Diencephalon (tissue), 1 donor: ENCODE measurements around the gene CELSR3. TPM values are rescaled to one million over a fixed set of nuclear protein-coding genes. Genes with fewer than 3 reads are reported as not detected.

Experiments used
- small RNA-seq: library from RNA; depleted of rRNA; stranded (forward); fragments of <200 nt; gene quantifications from one replicate; pipeline ENCODE3, GENCODE V24; 2014
- total RNA-seq: library from RNA; depleted of rRNA; stranded (reverse); fragments of >200 nt; gene quantifications from one replicate; pipeline ENCODE4 v1.2.3, GENCODE V29; 2014

CELSR3 gene, protein sequence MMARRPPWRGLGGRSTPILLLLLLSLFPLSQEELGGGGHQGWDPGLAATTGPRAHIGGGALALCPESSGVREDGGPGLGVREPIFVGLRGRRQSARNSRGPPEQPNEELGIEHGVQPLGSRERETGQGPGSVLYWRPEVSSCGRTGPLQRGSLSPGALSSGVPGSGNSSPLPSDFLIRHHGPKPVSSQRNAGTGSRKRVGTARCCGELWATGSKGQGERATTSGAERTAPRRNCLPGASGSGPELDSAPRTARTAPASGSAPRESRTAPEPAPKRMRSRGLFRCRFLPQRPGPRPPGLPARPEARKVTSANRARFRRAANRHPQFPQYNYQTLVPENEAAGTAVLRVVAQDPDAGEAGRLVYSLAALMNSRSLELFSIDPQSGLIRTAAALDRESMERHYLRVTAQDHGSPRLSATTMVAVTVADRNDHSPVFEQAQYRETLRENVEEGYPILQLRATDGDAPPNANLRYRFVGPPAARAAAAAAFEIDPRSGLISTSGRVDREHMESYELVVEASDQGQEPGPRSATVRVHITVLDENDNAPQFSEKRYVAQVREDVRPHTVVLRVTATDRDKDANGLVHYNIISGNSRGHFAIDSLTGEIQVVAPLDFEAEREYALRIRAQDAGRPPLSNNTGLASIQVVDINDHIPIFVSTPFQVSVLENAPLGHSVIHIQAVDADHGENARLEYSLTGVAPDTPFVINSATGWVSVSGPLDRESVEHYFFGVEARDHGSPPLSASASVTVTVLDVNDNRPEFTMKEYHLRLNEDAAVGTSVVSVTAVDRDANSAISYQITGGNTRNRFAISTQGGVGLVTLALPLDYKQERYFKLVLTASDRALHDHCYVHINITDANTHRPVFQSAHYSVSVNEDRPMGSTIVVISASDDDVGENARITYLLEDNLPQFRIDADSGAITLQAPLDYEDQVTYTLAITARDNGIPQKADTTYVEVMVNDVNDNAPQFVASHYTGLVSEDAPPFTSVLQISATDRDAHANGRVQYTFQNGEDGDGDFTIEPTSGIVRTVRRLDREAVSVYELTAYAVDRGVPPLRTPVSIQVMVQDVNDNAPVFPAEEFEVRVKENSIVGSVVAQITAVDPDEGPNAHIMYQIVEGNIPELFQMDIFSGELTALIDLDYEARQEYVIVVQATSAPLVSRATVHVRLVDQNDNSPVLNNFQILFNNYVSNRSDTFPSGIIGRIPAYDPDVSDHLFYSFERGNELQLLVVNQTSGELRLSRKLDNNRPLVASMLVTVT (N-terminal part only)
- total RNA-seq, result 30.4 TPM

DNA sequence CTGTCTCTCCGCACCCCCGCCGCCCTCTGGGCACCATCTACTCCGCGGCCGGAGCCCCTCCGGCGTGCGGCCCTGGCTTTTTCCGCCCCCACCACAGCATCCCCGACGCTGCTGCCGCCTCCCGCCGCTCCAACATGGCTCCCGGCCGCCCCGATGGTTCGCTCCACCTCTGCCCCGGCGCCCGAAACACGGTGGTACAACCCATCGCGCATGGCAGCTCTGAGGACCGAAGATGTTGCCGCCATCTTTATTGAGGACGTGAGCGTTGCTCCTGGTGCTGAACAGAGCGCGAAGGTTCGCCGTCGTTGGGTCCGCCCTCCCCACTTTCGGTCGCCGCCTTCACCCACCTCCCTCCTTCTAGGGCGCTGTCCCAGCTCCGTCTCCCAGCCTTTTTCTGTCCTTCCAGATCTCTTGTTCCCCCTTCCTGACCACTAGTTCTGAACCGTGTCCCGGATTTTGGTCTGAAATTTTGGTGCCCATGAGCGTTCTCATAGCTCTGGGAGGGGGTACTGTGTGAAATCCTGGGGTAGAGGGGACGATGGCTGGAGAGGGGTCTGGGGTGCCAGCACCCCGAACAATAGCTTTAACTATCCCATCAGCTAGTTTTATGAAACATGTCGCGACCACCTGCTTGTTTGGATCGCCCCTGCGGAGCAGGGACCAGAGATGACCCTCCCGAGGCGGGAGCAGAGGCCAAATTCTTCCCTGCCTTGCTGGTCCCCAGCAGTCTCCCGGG, at the start of gene CELSR3:
TSS of gene CELSR3 (minus strand) at position 134 of the 736 bp plus-strand sequence. CDS start 252 bp downstream, outside the sequence.

DNA sequence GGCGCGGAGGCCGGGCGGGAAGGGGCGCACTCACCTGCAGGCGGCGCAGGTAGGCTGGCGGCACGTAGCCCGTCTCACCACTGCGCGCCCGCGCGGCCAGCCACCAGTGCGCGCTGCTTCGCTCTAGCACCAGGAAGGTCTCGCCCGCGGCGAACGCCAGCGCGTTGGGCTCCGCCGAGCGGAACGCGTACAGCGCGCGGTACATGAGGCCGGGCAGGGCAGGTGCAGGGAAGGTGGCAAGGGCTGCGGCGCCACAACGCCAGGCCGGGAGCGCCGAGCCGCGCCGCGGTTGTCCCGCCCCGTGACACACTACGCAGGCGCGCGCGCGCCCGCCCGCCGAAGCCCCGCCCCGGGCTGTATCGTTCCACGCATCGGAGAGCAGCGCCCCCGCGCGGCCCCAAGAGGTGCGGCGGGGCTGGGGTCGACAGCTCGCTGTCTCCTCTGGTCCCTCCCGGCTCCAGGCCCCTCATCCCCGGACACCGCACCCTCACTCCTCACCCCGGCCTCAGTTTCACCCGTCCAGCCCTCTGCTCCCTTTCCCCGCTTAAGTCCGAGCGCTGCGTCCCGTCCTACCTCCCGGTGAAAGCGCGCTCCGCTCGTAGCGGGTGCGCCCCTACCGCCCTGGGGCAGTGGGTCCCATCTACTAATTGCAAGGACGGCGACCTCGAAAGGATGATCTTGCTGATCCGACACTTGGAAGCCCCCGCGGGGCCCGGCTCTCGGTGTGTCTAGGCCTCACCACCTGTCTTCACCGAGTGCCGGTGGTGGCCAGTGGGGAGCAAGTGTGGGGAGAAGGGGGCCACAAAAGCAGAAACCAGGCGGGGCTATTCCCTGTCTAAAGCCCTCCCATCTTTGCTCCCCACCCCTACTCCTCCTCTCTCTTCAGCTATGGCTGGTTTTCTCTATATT, 23.2 kb upstream of the CELSR3 start, which contains the start of gene NCKIPSD:
TSS of gene NCKIPSD (minus strand) at position 313 of the 909 bp plus-strand sequence. CDS start at position 205, 108 bp downstream.

DNA sequence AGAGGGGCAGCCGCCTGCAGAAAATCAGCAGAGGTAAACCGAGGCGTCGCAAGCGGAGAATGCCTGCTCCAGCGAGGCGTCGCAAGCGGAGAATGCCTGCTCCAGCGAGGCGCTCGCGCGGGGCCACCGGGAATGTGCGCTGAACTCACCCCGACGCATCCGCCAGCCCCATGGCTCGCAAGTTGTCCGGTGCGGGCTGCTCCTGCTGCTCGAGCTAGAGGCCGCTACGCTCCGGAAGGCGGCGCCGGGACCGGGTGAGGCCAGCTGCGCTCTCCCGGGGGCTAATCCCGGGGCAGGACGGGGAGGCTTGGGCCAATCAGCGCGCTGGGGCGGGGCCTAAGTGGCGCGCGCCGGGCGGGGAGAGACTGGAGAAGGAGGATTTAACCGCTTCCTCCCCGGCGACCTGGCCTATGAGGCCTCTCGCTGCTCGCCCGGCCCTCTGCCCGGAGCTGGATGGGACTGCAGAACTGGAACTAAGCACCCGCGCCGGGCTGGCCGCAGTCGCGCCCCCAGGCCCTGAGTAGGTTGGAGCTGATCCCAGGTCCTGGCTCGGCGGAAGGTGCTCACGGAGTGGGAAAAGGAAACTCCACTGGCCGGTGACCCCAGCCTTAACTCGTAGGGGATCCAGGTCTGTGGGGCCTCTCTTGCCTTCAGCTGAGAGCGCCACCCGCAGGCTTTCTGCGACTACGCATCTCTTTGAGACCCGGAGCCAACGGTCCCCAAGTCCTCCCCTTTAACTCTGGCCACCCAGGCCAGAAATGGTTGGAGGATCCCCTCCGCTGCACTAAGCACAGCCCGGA, 27.3 kb downstream of the CELSR3 start, which contains the start of gene SLC26A6:
TSS of gene SLC26A6 (minus strand) at position 240 of the 800 bp plus-strand sequence. CDS start at position 172, 68 bp downstream.

DNA sequence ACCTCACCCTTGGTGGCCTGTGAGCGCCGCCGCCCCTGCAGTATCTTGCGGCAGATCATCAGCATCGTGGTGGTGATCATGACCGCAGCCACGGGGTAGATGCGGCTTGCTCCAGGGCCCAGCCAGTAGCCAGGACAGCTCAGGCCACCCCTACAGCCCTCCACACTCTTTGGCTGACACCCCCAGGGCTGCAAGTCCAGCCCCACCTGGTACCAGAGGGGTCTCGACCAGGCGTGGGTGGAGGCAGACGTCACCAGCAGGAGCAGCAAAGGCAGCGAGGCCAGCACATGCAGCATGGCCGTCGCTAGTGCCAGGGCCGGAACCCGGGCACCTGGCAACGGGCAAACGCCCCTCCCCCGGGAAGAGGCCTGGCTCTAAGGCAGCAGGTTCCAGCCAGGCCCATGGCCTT, 41.2 kb downstream of the CELSR3 start, which contains the start of gene TMEM89:
TSS of gene TMEM89 (minus strand) at position 309 of the 409 bp plus-strand sequence. CDS start at position 296, 13 bp downstream.

DNA sequence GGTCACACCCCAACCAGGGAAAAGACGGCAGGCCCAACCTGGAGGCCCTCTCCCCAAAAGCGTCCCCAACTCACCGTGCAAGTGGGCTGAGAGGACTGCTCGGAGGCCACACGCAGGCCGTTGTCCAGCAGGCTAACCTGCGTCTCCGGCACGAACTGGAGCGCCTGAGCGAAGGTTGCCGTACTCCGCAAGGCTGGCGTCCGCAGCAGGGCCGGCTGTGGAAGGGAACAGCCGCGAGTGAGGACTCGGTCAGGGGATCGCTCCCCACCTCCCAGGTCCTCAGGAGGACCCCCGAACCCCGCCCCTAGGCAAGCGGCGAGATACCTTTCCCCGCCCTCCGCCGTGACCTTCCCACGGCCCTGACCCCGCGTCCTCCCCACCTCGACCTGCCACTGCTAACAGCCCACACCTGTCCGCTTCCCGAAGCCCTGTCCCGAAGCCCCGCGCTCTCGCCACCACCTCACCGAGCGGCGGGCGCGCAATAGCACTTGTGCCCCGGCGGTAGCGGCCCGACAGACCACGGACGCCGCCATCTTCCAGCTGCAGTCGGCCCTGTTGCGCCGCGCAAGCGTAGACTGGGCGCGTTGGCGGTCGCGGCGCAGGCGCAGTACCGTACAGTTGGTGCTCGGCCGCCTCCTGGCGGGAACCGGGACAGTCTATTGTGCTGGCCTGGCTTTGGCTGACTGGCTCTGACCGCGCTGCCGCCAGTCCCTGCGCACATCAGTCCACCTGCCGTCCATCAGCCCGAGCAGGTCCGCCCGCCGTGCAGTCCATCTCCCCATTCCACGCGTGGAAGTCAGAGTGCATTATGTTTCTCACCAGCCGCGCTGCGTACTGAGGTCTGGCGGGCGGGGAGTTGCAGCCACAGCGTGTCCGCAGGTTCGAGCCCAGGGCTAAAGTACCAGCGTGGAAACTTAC, 53.3 kb downstream of the CELSR3 start, which contains the start of gene UQCRC1:
TSS of gene UQCRC1 (minus strand) at position 559 of the 918 bp plus-strand sequence. CDS start at position 533, 26 bp downstream.

DNA sequence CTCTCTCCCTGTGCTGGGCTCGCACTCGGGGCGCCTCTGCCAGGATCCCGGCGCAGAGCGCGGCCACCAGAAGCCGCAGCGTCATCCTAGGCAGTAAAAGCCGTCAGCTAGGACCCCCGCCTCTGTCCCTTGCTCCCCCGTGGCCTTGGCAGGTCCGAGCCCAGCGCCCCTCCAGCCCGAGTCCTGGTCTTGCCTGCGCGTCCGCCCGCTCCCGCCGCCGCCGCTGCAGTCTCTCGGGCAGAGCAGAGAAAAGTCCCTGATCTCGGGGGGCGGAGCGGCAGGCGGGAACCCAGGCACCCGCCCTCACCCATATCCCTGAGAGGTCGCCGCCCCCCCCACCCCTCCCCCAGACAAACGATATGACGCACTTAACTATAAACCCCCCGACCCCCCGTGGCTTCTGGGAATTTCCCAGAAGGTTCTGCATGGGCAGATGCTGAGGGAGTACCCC, 67.6 kb downstream of the CELSR3 start, which contains the start of gene COL7A1:
TSS of gene COL7A1 (minus strand) at position 255 of the 451 bp plus-strand sequence. CDS start at position 85, 170 bp downstream.

Small RNAs within 50 kb of the gene (small RNA-seq; reads per million reads assigned to genes)
- not detected for gene AC141002.1

Other genes starting within 250 kb of the CELSR3 start
- gene PLXNB1, start 232.8 kb downstream of the CELSR3 start, total RNA-seq, result 89.0 TPM
- gene CCDC51, start 222.8 kb downstream of the CELSR3 start, total RNA-seq, result 10.1 TPM
- 114 TPM for gene TMA7, start 222.6 kb downstream of the CELSR3 start, total RNA-seq
- 7.6 TPM for gene ATRIP, start 216.1 kb downstream of the CELSR3 start, total RNA-seq
- gene SHISA5, start 158.7 kb downstream of the CELSR3 start, total RNA-seq, result 56.1 TPM
- gene PFKFB4, start 106.1 kb downstream of the CELSR3 start, total RNA-seq, result 20.8 TPM
- not detected for gene UCN2, start 99.1 kb downstream of the CELSR3 start, total RNA-seq
- 3.5 TPM for gene COL7A1, start 67.6 kb downstream of the CELSR3 start, total RNA-seq
- 194 TPM for gene UQCRC1, start 53.2 kb downstream of the CELSR3 start, total RNA-seq
- not detected for gene TMEM89, start 41.1 kb downstream of the CELSR3 start, total RNA-seq
- 7.6 TPM for gene SLC26A6, start 27.4 kb downstream of the CELSR3 start, total RNA-seq
- 9.2 TPM for gene NCKIPSD, start 23.0 kb upstream of the CELSR3 start, total RNA-seq
- gene IP6K2, start 54.3 kb upstream of the CELSR3 start, total RNA-seq, result 94.6 TPM
- gene PRKAR2A, start 185.0 kb upstream of the CELSR3 start, total RNA-seq, result 38.8 TPM
- 10.6 TPM for gene SLC25A20, start 236.0 kb upstream of the CELSR3 start, total RNA-seq